ENCODE data around the gene SF3A1.

The SF3A1 gene

DNA sequence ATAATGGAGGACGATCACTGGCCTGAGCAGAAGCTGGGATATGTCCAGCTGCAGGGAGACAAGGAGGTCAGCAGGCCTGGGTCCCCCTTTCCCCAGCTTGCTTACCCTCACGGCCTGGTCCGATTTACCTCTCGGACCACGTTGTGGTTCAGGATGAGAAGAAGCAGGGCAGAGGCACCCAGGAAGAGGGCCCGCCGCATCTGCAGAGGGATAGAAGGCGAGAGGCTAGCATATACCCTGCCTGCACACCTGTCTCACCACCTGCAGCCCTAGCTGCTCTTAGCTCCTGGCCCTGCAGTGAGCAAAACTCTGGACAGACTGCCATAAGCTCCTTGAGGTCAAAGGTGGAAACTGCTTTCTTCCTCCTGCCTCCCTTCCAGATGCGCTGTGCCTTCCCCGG is 29.2 kb upstream of the SF3A1 start:
- DNase-seq = no peak

DNA sequence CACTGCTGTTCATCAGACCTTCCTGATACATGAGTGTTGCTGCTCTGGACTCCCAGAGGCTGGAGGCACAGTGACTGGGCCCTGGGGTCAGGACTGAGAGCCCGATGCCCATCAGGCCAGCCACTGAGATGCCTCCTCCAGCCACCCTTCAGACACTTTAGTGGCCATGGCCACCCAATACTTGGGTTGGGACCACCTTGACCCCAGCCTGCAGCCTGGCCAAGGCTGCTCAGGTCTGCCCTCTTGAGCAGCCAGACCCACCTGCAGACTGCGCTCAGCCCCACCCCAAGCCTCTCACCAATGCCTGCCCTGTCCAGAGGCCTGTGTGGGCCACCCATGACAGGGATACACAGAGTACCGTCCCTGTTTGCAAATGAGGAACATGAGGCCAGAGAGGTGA is 26.4 kb upstream of the SF3A1 start:
- no peak for DNase-seq

DNA sequence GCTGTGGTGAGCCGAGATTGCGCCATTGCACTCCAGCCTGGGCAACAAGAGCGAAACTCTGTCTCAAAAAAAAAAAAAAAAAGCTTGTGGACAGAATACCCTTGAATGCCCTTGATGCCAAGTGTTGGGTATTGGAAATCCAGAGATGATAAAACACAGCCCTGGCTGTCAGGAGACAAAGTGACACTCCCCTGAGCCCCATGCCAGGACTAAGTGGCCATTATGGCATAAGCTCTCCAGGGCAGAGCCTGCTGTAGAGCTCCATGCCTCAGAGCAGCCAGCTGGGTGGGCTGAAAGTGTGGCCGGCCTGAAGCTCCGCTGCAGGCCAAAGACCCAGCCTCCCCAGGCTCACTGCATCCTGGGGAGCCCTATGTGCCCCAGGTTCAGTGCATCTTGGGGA is 25.6 kb upstream of the SF3A1 start:
- DNase-seq = no peak

DNA sequence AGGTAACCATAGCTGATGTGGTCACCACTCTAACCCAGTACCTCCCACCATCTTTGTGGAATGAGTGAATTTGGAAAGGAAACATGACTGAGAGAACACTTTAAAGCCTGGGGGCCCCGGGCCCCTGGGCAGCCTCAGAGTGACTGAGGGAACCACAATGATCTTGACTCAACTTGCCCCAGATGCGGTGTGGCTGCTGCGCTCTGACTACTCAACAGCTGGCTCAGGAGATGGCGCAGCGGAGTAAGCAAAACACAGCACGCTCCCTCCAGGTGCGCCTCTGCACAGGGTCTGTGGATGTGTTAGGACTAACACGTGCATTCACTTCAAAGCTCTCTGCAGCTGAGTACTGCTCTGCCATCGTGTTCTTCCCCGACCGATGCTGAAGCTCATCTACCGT is 24.6 kb upstream of the SF3A1 start:
- DNase-seq = peak; percentile 70

DNA sequence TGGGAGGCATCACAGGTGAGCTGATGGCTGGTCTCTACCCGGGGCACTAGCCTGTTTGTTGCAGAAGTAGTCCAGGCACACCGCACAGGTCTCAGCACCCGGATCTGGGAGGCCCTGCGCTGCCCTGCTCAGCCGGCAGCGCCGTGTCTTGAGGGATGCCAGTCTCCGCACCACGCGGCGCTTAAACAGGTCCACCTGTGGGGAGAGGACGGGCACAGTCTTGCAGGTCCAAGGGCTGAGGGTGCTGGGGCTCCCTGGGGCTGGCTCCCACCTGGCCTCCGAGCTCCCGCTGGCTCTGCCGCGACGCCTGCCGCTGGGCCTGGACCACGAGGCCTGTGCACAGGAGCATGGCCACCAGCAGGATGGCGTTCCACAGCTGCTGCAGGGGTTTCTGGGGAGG is 23.3 kb upstream of the SF3A1 start:
- no peak for DNase-seq

DNA sequence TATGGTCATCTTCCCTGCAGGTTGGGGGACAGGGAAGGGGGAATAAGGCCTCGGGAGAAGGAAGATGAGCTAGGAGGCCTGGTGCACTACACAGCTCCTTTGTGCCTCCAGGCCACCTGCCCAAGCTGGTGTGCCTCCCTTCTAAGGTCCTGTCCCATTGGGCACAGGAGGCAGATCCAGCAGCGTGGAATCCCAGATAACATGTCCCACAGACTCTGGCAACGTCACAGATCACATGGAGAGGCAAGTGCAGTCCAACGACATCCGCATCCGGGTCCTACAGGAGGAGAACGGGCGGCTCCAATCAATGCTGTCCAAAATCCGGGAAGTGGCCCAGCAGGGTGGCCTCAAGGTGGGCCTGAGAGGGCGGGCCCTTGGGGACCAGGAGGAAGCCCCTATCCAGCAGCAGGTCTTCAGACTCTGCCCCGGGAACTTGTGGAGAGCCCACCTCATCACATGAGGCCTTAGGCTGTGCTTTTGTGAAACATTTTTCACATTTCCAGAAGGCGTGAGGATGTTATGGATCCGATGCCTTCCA is 18.7 kb upstream of the SF3A1 start:
- no peak for DNase-seq

DNA sequence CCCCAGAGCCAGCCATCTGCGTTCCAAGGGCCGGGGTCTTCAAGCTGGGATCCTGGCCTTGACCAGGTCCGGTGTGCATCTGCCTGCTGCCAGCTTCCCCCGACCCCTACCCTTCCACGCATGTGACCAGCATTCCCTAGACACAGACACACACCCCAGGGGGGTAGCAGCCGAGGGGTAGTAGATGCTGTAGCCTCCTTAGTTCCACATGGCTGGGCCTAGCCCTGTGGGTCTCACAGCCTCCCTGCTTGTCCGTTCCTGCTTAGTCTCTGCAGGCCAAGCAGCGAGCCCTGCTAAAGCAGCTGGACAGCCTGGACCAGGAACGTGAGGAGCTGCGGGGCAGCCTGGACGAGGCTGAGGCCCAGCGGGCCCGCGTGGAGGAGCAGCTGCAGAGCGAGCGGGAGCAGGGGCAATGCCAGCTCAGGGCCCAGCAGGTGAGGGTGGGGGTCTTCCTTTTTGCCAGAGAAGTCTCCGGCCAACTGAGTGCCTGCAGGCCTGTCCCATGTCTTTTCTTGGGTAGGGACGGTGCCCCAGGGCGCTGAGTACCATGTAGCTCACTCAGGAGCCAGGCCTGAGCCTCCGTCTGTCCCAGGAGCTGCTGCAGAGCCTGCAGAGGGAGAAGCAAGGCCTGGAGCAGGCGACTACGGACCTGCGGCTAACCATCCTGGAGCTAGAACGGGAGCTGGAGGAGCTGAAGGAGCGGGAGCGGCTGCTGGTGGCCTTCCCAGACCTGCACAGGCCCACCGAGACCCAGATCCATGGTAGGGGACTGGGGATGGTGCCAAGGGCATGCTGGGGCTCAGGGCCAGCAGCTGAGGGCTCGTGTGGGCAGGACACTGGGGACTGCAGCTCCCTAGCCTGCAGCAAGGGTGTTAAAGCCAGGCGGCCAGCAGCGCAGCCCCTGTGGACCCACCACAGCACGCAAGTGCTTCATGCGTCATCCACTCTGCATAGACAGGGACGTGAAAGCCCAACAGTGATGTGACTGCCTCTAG is 16.9 kb upstream of the SF3A1 start:
- DNase-seq = no peak

DNA sequence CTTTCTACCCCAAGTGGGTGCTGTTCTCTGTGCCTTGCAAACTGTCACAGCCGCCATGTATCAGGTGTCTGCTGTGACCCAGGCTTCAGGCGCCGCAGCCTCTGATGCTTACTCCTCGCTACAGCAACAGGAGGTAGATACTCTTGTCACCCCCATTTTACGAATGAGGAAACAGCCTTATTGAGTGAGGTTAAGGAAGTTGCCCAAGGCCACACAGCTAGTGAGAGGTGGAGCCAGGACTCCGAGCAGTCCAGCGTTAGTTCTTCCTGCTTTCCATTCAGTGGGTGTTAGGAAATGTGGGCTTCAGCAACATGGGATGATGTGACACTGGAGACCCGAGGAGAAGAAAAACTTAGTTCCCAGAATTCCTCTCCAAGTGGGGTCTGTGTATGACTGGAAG is 16.2 kb upstream of the SF3A1 start:
- no peak for DNase-seq

DNA sequence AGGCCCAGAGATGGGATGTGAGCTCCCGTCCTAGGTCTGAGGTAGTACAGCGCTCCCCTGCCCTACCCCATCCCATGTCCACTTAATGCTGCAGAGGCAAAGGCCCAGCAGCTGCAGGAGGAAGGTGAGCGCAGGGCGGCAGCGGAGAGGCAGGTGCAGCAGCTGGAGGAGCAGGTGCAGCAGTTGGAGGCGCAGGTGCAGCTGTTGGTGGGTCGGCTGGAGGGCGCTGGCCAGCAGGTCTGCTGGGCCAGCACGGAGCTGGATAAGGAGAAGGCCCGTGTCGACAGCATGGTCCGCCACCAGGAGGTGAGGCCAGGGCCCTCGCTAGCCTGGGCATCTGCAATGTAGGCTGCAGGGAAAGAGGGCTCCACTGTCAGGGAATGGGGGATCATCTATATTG is 15.3 kb upstream of the SF3A1 start:
- no peak for DNase-seq

DNA sequence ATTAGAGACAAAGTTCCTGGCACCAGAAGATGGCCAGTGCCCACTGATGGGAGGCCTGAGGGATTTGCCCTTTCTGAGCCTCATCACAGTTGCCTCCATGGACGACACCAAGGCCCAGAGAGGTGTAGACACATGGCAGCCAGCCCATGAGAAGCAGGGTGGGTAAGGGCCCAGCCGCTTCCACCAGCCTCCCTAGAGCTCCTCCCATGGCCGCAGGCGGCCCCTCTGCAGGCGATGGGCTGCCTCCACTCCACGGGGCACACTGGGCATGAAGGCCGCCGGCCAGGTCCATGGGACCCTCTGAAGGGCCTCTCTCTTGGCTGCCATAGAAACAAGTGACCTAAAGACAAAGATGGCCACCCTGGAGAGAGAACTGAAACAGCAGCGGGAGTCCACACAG is 14.6 kb upstream of the SF3A1 start:
- DNase-seq = no peak

DNA sequence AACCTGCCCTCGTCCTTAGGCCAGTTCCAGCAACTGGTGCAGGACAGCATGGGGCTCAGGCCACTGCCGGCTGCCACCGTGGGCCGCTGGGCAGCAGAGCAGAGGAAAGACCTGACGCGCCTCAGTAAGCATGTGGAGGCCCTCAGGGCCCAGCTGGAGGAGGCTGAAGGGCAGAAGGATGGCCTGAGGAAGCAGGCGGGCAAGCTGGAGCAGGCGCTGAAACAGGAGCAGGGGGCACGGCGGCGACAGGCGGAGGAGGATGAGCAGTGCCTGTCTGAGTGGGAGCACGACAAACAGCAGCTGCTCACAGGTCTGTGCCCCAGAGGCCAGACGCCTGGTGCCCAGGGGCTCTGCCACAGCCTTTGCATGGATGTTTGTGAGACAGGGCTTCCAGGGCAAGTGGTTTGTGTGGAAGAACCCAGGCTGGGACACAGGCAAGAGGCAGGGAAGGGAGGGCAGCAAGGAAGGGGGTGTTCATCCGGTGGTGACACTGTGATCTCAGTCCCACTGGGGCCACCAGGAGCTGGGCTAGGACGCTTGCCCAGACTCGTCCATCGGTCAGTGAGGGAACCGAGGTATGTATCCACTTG is 14.0 kb upstream of the SF3A1 start:
- no peak for DNase-seq

DNA sequence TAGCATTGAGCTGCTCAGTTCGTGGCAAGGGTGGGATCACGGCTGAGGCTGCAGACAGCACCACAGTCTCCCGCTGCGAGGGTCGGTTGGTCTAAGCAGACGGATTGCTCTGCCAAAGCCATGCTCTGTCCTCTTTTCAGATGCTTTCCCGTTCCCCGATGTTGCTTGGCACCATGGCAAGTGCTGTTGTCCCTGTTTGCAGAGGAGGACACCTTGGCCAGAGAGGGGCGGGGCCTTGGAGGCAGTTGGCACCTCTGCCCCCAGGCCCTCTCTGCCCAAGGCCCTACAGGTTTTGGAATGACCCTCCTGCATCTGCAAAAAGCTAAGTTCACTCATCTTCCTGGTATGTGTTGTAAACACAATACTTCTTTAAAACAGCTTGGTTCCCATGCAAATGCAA is 11.7 kb upstream of the SF3A1 start:
- no peak for DNase-seq

DNA sequence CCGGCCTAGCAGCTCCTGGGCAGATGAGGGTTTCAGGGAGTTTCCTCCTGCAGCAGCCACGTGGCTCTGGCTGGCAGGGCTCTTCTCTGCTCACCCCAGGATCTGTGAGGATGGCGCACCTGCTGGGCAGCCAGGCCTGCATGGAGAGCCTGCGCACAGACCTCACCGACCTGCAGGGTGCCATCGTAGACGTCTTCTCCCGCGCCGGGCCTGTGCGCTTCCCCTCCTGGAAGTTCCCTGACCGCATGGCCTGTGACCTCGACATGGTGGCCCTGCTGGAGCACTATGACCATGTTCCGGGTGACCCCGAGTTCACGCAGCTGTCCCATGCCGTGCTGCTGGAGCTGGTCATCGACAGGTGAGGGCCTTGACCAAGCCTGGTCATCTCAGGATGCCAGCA is 9.2 kb upstream of the SF3A1 start:
- DNase-seq = no peak

DNA sequence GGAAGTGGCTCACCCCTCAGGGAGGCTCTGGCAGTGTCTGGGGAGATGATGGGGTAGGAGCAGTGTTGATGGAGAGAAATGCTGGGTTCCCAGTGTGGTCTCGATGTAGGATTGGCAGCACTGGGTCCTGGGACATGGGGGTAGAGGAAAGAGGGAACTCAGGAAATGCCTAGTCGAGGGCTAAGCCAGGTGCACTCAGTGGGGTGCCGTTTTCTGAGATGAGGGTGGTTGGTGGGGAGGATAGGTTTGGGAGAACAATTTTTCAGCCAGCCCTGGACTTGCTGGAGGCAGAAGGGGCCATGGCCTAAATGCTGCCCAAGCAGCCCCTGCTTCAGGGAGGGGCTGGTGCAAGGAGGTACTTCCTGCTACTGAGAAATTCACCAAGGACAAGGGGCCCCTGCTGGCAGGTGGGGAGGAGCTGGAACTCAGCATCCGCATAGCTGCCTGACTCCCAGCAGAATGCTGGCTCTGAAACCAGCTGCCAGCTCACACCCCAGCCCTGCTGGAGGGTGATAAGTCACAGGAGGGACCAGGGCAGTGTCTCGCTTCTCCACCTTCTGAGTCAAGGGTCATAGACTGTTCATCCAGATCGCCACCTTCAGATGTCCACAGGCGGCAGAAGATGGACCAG is 6.1 kb upstream of the SF3A1 start:
- no peak for DNase-seq

DNA sequence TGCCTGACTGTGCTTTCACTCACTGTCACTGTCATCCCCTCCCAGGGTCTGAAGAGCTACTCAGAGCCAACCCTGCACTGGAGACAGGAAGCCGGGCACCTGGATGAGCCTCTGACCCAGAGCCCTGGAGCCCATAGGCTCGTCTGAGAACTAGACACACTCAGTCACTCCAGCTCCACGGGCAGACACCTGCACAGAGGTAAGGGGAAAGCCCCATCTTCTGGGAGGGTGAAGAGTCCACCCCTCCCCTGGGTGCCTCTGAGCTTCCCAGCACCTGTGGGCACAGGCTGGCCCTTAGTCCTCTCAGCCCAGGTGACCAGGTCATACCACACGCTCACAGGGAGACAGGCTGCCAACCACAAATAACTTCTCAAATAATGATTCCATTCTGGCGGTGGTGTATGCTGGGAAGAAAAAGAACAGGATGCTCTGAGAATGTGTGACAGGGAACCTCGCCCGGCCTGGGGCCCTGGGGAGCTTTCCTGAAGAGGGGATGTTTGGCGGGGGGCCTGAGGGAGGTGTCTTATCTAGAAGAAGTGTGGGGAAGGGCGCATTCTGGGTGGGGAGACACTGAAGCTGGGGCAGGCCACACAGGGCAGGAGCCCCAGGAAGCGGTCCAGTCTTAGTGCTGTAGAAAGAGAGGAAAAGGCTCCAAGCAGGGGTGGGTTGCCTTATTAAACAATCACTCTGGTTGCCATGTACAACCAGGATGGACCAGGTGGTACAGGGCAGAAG is 5.4 kb upstream of the SF3A1 start:
- DNase-seq = no peak

DNA sequence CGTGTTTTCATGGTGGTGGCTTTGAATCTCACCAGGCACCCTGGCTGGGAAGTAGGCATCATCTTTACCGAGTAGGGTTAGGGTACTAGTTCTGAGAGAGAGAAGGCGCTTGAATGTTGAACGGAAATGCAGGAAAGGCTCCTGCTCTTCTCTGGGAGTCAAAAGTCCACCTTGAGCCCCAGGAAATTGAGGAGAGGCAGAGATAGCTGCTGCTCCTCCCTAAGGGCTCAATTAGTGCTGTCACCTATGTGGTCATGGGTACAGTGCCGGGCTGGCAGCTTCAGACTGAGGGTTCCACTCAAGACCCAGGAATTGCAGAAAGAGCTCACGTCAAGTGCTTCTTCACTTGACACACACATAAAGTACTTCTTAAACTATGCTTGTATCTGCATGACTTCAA is 1.8 kb upstream of the SF3A1 start:
- no peak for DNase-seq

DNA sequence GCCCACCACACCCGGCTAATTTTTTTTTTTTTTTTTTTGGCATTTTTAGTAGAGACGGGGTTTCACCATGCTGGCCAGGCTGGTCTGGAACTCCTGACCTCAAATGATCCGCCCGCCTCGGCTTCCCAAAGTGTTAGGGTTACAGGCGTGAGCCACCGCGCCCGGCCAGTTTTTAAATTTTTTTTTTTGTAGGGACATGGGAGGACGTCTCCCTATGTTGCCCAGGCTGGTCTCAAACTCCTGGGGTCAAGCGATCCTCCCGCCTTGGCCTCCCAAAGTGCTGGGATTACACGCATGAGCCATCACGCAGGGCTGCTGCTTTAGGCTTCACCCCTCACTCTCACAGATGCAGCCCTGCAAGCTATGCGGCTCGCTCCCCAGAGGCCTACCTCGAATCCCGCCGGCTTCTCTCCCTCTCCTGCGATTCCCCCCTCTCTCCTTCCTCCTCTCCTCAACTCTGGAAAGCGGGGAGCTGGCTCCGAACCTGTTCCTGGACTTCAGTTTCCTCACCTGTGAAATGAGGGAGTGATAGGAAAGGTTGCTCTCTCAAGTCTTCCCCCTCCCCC is 1.0 kb upstream of the SF3A1 start:
- DNase-seq = no peak

DNA sequence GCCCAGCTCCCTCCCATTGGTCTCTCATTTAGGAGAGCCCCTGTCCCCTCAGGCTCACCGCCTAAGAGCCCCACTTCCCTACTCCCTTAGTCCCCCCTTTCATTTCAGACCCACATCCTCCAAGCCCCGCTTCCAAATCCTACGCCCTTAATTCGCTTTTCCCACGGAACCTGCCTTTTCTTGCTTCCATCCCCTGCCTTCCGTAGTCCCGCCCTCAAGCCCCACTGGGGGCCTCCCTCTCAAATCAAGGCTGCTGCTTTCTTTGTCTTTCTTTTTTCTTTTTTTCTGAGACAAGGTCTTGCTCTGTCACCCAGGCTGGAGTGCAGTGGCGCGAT is 509 bp upstream of the SF3A1 start:
- DNase-seq = no peak

DNA sequence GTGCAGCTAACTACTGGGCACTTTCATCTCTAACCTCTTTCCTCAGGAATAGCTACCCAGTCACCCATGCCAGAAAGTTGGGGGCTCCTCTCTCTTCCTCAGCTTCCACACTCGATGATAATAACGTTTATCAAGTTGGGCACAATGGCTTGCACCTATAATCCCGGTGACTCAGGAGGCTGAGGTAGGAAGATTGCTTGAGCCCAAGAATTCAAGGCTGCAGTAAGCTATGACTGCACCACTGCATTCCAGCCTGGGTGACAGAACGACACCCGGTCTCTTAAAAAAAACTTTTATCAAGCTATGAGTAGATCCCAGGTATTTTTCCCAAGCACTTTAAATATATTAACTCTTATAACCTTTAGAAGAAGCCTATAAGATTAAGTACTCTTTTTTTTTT is 2.0 kb downstream of the SF3A1 start:
- DNase-seq = no peak

DNA sequence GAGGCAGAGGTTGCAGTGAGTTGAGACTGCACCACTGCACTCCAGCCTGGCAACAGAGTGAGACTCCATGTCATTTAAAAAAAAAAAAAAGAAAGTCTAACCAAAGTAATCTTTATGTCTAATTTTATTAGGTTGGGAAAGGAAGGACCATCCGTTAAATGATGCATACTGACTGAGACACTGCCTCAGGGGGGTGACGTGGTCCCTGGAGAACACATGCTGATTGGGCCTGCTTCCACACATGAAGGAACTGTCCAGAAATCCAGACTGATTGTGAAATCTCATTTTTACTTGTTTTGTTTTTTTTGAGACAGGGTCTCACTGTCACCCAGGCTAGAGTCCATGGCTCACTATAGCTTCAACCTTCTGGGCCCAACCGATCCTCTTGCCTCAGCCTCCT is 5.5 kb downstream of the SF3A1 start:
- DNase-seq = no peak

DNA sequence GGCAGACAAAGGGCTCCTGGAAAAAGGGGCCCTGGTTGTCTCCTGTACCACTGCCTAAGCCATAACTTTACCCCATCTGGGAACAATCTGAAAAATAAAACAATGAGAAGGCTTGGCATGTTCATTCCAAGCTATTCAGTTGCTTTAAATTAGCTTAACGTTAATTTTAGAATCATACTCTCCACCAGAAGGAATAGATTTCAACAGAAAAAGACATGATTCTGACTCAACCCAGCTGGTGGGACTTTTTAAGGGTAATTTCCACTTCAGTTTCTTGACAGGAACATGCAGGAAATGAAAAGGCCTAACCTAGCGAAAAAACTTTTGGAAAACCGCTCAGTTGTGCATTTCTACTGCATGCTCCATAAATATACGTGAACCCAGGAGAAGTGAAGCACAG is 7.9 kb downstream of the SF3A1 start:
- no peak for DNase-seq

DNA sequence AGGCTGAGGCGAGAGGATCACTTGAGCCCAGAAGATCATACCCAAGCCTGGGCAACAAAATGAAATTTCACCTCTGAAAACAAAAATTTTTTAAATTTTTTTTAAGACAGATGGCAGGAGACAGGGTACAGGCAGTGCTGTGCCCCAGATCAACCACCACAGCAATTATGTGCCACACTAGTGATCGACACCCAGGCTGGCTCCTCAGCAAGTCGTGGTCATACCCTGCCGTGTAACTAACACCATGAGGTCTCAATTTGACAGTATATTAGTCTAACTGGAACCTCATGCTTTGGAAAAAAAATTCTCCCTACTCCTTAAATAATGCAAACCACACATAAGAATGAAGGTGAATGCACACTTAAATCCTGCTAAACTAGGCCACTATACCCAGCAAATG is 8.3 kb downstream of the SF3A1 start:
- DNase-seq = no peak
